ENCODE data around the gene FLYWCH2. TPM values are rescaled to one million over a fixed set of nuclear protein-coding genes. Genes with fewer than 3 reads are reported as not detected.

FLYWCH2 gene
- total and polyA plus RNA-seq, 2 experiments from 2014 or later = 30.9 to 45.0 TPM

- peaks cover 4% of the 10 kb centered on the region; the same call in 1 of the 2 replicates for H3F3A ChIP-seq (replicated peaks; ENCODE audit: low read depth)
- no peaks in the 10 kb centered on the region; the same call in 1 of the 2 replicates for H3K4me1 ChIP-seq (ENCODE audit: insufficient read depth)
- H4K20me1 ChIP-seq (replicated peaks; ENCODE audit: insufficient read depth) = no peaks in the 10 kb centered on the region
- Mint-ChIP-seq H3K36me3 (ENCODE audit: low read depth) (no peaks in the 10 kb centered on the region), H3K27me3 (ENCODE audit: insufficient read depth, low read depth, poor library complexity) (peaks cover 17% of the 10 kb centered on the region), H3K27ac (peak overlapping the region; percentile 85), H3K9me3 (peaks cover 10% of the 10 kb centered on the region), H3K4me3 (peak overlapping the region; percentile 88), H3K4me1 (peaks cover 17% of the 10 kb centered on the region)
- H3K4me3 ChIP-seq = peak overlapping the region; percentile 99
- no peaks in the 10 kb centered on the region for H3K9me2 ChIP-seq (ENCODE audit: insufficient read depth)
- H3K27ac ChIP-seq (ENCODE audit: low read depth) = peak overlapping the region; percentile 76; the same call in 1 of the 2 replicates
- peak; percentile 73 to 85 for TF ChIP-seq CTCF (conservative IDR thresholded peaks at IDR 0.05; ENCODE audit: low read depth in 2 of 2)
- no peak for TF ChIP-seq ZNF462 (CRISPR knock-in tag; IDR thresholded peaks at IDR 0.05)
- TF ChIP-seq POLR2AphosphoS5 (IDR thresholded peaks at IDR 0.05; ENCODE audit: low read depth) = peak; percentile 58
- peak; percentile 63 for ATAC-seq
- H3K36me3 ChIP-seq (ENCODE audit: insufficient read depth) = no peaks in the 10 kb centered on the region
- DNase-seq (ENCODE audit: low spot score) = peak; percentile 88
- H3K4me2 ChIP-seq = peak overlapping the region; percentile 98
- H2AFZ ChIP-seq = peak overlapping the region; percentile 93
- H3K27me3 ChIP-seq (ENCODE audit: insufficient read depth) = no peaks in the 10 kb centered on the region
- no peaks in the 10 kb centered on the region for H3K79me2 ChIP-seq (replicated peaks; ENCODE audit: insufficient read depth)
Observed at GRCh38 chr16:2904100-2904921, 21.3 kb downstream of the FLYWCH2 start.
